Astrocyte of the cerebellum (primary cell): ENCODE data around the gene MAML1.
"Not testable (repeated sequence)": the region's sequence is repeated elsewhere in the genome, so short reads cannot be mapped to it uniquely, and the experiment has no call there.

ENCODE experiments used
- DNase-seq: peaks from one replicate; pipeline ENCODE4 v3.0.0-alpha.2; 2011; ENCODE audit warnings: low read depth
- H3K4me3 ChIP-seq: 2 replicates; pipeline ENCODE4 v1.5.1; 2011; ENCODE audit warnings: mild to moderate bottlenecking, low read depth, low read length, moderate library complexity
- in situ Hi-C: cut with HindIII; loops from 2 replicates; pipeline ENCODE4 v1.10.0; 2017; ENCODE audit warnings: low sequenced_read_pairs
- TF ChIP-seq, protein P1 (sequence below): IDR thresholded peaks from 2 replicates; pipeline ENCODE4 v1.5.1; 2012; ENCODE audit warnings: low read length, low read depth, moderate library complexity, mild to moderate bottlenecking; ENCODE audit errors: missing control alignments

The MAML1 gene

GRCh38 chr5:179732918-179733771 lies 523 bp downstream of the MAML1 start:
- H3K4me3 ChIP-seq: peak overlapping the region; percentile 76
- in situ Hi-C loops: no loop called here
- TF ChIP-seq, protein P1, sequence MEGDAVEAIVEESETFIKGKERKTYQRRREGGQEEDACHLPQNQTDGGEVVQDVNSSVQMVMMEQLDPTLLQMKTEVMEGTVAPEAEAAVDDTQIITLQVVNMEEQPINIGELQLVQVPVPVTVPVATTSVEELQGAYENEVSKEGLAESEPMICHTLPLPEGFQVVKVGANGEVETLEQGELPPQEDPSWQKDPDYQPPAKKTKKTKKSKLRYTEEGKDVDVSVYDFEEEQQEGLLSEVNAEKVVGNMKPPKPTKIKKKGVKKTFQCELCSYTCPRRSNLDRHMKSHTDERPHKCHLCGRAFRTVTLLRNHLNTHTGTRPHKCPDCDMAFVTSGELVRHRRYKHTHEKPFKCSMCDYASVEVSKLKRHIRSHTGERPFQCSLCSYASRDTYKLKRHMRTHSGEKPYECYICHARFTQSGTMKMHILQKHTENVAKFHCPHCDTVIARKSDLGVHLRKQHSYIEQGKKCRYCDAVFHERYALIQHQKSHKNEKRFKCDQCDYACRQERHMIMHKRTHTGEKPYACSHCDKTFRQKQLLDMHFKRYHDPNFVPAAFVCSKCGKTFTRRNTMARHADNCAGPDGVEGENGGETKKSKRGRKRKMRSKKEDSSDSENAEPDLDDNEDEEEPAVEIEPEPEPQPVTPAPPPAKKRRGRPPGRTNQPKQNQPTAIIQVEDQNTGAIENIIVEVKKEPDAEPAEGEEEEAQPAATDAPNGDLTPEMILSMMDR: no peak
- DNase-seq: no peak

- TF ChIP-seq, protein P1: no peak
- in situ Hi-C loops: no loop called here
- peak; percentile 8 for DNase-seq
- peak overlapping the region; percentile 76 for H3K4me3 ChIP-seq
Observed at GRCh38 chr5:179733772-179734126, 1.1 kb downstream of the MAML1 start.

GRCh38 chr5:179734536-179735164 lies 2.0 kb downstream of the MAML1 start:
- no peak for DNase-seq
- in situ Hi-C loops: no loop called here
- H3K4me3 ChIP-seq: peak overlapping the region; percentile 76
- TF ChIP-seq, protein P1: no peak

GRCh38 chr5:179738742-179739141 lies 6.1 kb downstream of the MAML1 start:
- in situ Hi-C loops: no loop called here
- TF ChIP-seq, protein P1: no peak
- no peak overlapping the region for H3K4me3 ChIP-seq
- DNase-seq: no peak

- DNase-seq, in situ Hi-C loops, H3K4me3 ChIP-seq: not testable (repeated sequence)
Observed at GRCh38 chr5:179744106-179744505, 11.5 kb downstream of the MAML1 start.

DNA sequence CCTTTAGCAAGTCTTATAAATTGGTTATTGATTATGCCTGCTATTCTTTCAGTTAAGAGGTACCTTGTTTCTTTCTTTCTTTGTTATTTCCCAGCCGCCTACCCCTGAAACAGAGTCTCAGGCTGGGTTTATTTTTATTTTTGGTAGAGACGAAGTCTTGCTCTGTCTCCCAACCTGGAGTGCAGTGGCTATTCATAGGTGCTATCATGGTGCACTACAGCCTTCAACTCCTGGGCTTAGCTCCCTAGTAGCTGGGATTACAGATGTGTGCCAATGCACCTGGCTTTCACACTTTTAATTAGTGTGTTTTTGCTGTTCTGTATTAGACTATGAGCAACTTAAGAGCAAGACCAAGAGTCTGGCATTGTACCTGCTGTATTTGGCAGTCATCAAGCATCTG lies 14.2 kb downstream of the MAML1 start:
- no peak for DNase-seq
- TF ChIP-seq, protein P1: no peak
- in situ Hi-C loops: no loop called here
- H3K4me3 ChIP-seq: no peak overlapping the region

DNA sequence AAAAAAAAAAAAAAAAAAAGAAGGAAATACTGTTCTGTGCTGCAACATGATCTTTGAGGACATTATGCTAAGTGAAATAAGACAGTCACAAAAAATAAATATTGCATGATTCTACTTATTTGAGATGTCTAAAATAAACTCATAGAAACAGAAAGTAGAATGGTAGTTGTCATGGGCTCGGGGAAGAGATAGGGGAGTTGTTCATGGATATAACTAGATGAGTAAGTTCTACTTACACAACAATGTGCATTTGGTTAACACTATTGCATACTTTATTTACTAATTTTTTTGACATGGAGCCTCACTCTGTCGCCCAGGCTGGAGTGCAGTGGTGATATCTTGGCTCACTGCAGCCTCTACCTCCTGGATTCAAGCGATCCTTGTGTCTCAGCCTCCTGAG lies 15.2 kb downstream of the MAML1 start:
- no peak for DNase-seq
- TF ChIP-seq, protein P1: no peak
- H3K4me3 ChIP-seq: no peak overlapping the region
- in situ Hi-C loops: no loop called here
